ENCODE results near the gene UBAP2.

DNA sequence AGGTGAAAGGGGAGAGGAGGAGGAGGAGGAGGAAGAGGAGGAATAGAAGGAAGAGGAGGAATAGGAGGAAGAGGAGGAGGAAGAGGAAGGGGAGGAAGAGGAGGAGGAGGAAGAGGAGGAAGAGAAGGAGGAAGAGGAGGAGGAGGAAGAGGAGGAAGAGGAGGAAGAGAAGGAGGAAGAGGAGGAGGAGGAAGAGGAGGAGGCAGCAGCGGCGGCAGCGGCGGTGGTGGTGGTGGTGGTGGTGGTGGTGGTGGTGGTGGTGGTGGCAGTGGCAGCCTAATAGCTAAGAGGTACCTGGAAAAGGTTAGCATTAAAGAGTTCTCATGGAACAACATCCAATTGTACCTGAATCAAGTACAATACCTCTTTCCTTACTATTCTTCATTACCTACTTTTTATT lies 32.5 kb downstream of the UBAP2 start:
- TF ChIP-seq CTCF (conservative IDR thresholded peaks at IDR 0.05) (no peak), ZFX (IDR thresholded peaks at IDR 0.05) (no peak)
